ENCODE results near the gene ZBTB7C.

ZBTB7C gene

GRCh38 chr18:48052842-48053241 lies 356.3 kb downstream of the ZBTB7C start:
- Histone ChIP-seq H3K4me3 (no peak overlapping the region), H3K9me3 (no peaks in the 10 kb centered on the region), H3K27ac (no peak overlapping the region), H3K36me3 (no peaks in the 10 kb centered on the region), H4K20me1 (no peaks in the 10 kb centered on the region), H3K4me2 (no peak overlapping the region), H3K9ac (no peak overlapping the region), H3K27me3 (no peaks in the 10 kb centered on the region), H3K4me1 (no peaks in the 10 kb centered on the region)
- no peak for TF ChIP-seq Cebpa-rat (IDR thresholded peaks at IDR 0.05)

- Histone ChIP-seq H3K36me3 (no peaks in the 10 kb centered on the region), H3K9ac (no peak overlapping the region), H3K4me1 (no peaks in the 10 kb centered on the region), H3K9me3 (no peaks in the 10 kb centered on the region), H3K27ac (no peak overlapping the region), H3K27me3 (no peaks in the 10 kb centered on the region), H3K4me3 (no peak overlapping the region), H4K20me1 (no peaks in the 10 kb centered on the region), H3K4me2 (no peak overlapping the region)
- TF ChIP-seq Cebpa-rat (IDR thresholded peaks at IDR 0.05) = no peak
Measured at GRCh38 chr18:48051945-48052840, 357.0 kb downstream of the ZBTB7C start.

- Histone ChIP-seq H4K20me1 (no peaks in the 10 kb centered on the region), H3K27me3 (no peaks in the 10 kb centered on the region), H3K9ac (no peak overlapping the region), H3K4me3 (no peak overlapping the region), H3K27ac (no peak overlapping the region), H3K4me2 (no peak overlapping the region), H3K4me1 (no peaks in the 10 kb centered on the region), H3K36me3 (no peaks in the 10 kb centered on the region), H3K9me3 (no peaks in the 10 kb centered on the region)
- no peak for TF ChIP-seq Cebpa-rat (IDR thresholded peaks at IDR 0.05)
Measured at GRCh38 chr18:48050176-48050575, 359.0 kb downstream of the ZBTB7C start.

GRCh38 chr18:48049757-48050156 lies 359.4 kb downstream of the ZBTB7C start:
- H3K27me3 ChIP-seq = no peaks in the 10 kb centered on the region
- no peak overlapping the region for H3K4me3 ChIP-seq
- TF ChIP-seq Cebpa-rat (IDR thresholded peaks at IDR 0.05) = no peak
- H3K4me2 ChIP-seq = no peak overlapping the region
- H4K20me1 ChIP-seq = no peaks in the 10 kb centered on the region
- H3K36me3 ChIP-seq = no peaks in the 10 kb centered on the region
- H3K27ac ChIP-seq = no peak overlapping the region
- no peaks in the 10 kb centered on the region for H3K4me1 ChIP-seq
- no peaks in the 10 kb centered on the region for H3K9me3 ChIP-seq
- no peak overlapping the region for H3K9ac ChIP-seq

GRCh38 chr18:48048251-48048650 lies 360.9 kb downstream of the ZBTB7C start:
- Histone ChIP-seq H4K20me1 (no peaks in the 10 kb centered on the region), H3K4me2 (no peak overlapping the region), H3K27me3 (no peaks in the 10 kb centered on the region), H3K36me3 (no peaks in the 10 kb centered on the region), H3K4me3 (no peak overlapping the region), H3K4me1 (no peaks in the 10 kb centered on the region), H3K9ac (no peak overlapping the region), H3K9me3 (peaks cover 7% of the 10 kb centered on the region; the same call in 1 of the 2 replicates), H3K27ac (no peak overlapping the region)
- TF ChIP-seq Cebpa-rat (IDR thresholded peaks at IDR 0.05) = no peak

- Histone ChIP-seq H3K4me3 (no peak overlapping the region), H3K4me2 (no peak overlapping the region), H3K27ac (no peak overlapping the region), H3K4me1 (no peaks in the 10 kb centered on the region), H3K36me3 (no peaks in the 10 kb centered on the region), H3K9ac (no peak overlapping the region), H3K9me3 (peaks cover 9% of the 10 kb centered on the region), H4K20me1 (no peaks in the 10 kb centered on the region), H3K27me3 (no peaks in the 10 kb centered on the region)
- no peak for TF ChIP-seq Cebpa-rat (IDR thresholded peaks at IDR 0.05)
Measured at GRCh38 chr18:48046843-48047242, 362.3 kb downstream of the ZBTB7C start.

- Histone ChIP-seq H3K4me2 (no peak overlapping the region), H3K4me3 (no peak overlapping the region), H3K27ac (no peak overlapping the region), H3K36me3 (no peaks in the 10 kb centered on the region), H4K20me1 (no peaks in the 10 kb centered on the region), H3K27me3 (no peaks in the 10 kb centered on the region), H3K9ac (no peak overlapping the region), H3K4me1 (no peaks in the 10 kb centered on the region), H3K9me3 (peaks cover 9% of the 10 kb centered on the region)
- no peak for TF ChIP-seq Cebpa-rat (IDR thresholded peaks at IDR 0.05)
Measured at GRCh38 chr18:48045744-48046143, 363.4 kb downstream of the ZBTB7C start.

- no peaks in the 10 kb centered on the region for H4K20me1 ChIP-seq
- H3K9ac ChIP-seq = no peak overlapping the region
- H3K27ac ChIP-seq = no peak overlapping the region
- no peaks in the 10 kb centered on the region for H3K4me1 ChIP-seq
- H3K4me3 ChIP-seq = no peak overlapping the region
- peaks cover 9% of the 10 kb centered on the region for H3K9me3 ChIP-seq
- no peaks in the 10 kb centered on the region for H3K36me3 ChIP-seq
- no peak for TF ChIP-seq Cebpa-rat (IDR thresholded peaks at IDR 0.05)
- no peaks in the 10 kb centered on the region for H3K27me3 ChIP-seq
- H3K4me2 ChIP-seq = no peak overlapping the region
Measured at GRCh38 chr18:48044944-48045343, 364.2 kb downstream of the ZBTB7C start.

GRCh38 chr18:48043166-48043565 lies 366.0 kb downstream of the ZBTB7C start:
- Histone ChIP-seq H3K9ac (no peak overlapping the region), H3K27me3 (no peaks in the 10 kb centered on the region), H3K36me3 (no peaks in the 10 kb centered on the region), H3K27ac (no peak overlapping the region), H3K4me2 (no peak overlapping the region), H3K9me3 (peaks cover 9% of the 10 kb centered on the region), H3K4me3 (no peak overlapping the region), H4K20me1 (no peaks in the 10 kb centered on the region), H3K4me1 (no peaks in the 10 kb centered on the region)
- no peak for TF ChIP-seq Cebpa-rat (IDR thresholded peaks at IDR 0.05)

- H3K4me2 ChIP-seq = no peak overlapping the region
- H3K27ac ChIP-seq = no peak overlapping the region
- no peaks in the 10 kb centered on the region for H3K4me1 ChIP-seq
- peaks cover 9% of the 10 kb centered on the region for H3K9me3 ChIP-seq
- no peak overlapping the region for H3K4me3 ChIP-seq
- no peaks in the 10 kb centered on the region for H4K20me1 ChIP-seq
- H3K27me3 ChIP-seq = no peaks in the 10 kb centered on the region
- H3K9ac ChIP-seq = no peak overlapping the region
- no peaks in the 10 kb centered on the region for H3K36me3 ChIP-seq
- TF ChIP-seq Cebpa-rat (IDR thresholded peaks at IDR 0.05) = no peak
Measured at GRCh38 chr18:48042431-48042830, 366.8 kb downstream of the ZBTB7C start.
